Measurements from ENCODE around the gene PEX16. TPM values are rescaled to one million over a fixed set of nuclear protein-coding genes. Genes with fewer than 3 reads are reported as not detected.
"Not testable (repeated sequence)": the region's sequence is repeated elsewhere in the genome, so short reads cannot be mapped to it uniquely, and the experiment has no call there.

PEX16 gene
- total RNA-seq, 1 donor from 2014 or later, result 13.0 TPM

- DNase-seq (ENCODE audit: low spot score), result peak; percentile 44
These were observed 3.1 kb upstream of the PEX16 start for GRCh38 chr11:45920531-45921477.

GRCh38 chr11:45919806-45920530, 2.3 kb upstream of the PEX16 start:
- DNase-seq (ENCODE audit: low spot score), result no peak
- intact Hi-C loops (cut with DNase I), result no loop called here

More at GRCh38 chr11:45920531-45921477, 3.1 kb upstream of the PEX16 start:
- intact Hi-C loops (cut with DNase I), result no loop called here

- intact Hi-C loops (cut with DNase I), result loop anchor here (1.0 kb wide), 1 partner anchor 72 kb away; the partner anchor contains the start of gene CRY2
- DNase-seq (ENCODE audit: low spot score), result no peak
These were observed 1.4 kb upstream of the PEX16 start for GRCh38 chr11:45918962-45919675.

GRCh38 chr11:45918331-45918941, 759 bp upstream of the PEX16 start:
- intact Hi-C loops (cut with DNase I), result loop anchor here (1.0 kb wide), 1 partner anchor 71 kb away; the partner anchor contains the start of gene CRY2

GRCh38 chr11:45917286-45917622, 423 bp downstream of the PEX16 start:
- intact Hi-C loops (cut with DNase I), result no loop called here
- DNase-seq (ENCODE audit: low spot score), result no peak

More at GRCh38 chr11:45918331-45918941, 759 bp upstream of the PEX16 start:
- DNase-seq (ENCODE audit: low spot score), result peak; percentile 93

GRCh38 chr11:45915446-45915845, 2.2 kb downstream of the PEX16 start:
- intact Hi-C loops (cut with DNase I), result no loop called here
- no peak for DNase-seq (ENCODE audit: low spot score)

GRCh38 chr11:45913942-45914635, 3.6 kb downstream of the PEX16 start:
- DNase-seq (ENCODE audit: low spot score), result no peak
- intact Hi-C loops (cut with DNase I), result no loop called here

- DNase-seq (ENCODE audit: low spot score), result no peak
- intact Hi-C loops (cut with DNase I), result no loop called here
These were observed 4.2 kb downstream of the PEX16 start for GRCh38 chr11:45913514-45913913.

- DNase-seq (ENCODE audit: low spot score), result no peak
- intact Hi-C loops (cut with DNase I), result no loop called here
These were observed 7.1 kb downstream of the PEX16 start for GRCh38 chr11:45910623-45911022.

GRCh38 chr11:45909594-45910475, 7.8 kb downstream of the PEX16 start:
- intact Hi-C loops (cut with DNase I), result no loop called here
- no peak for DNase-seq (ENCODE audit: low spot score)

- no peak for DNase-seq (ENCODE audit: low spot score)
- intact Hi-C loops (cut with DNase I), result no loop called here
These were observed 9.7 kb downstream of the PEX16 start for GRCh38 chr11:45907911-45908370.

- no peak for DNase-seq (ENCODE audit: low spot score)
- intact Hi-C loops (cut with DNase I), result no loop called here
These were observed 10.6 kb downstream of the PEX16 start, which contains the start of gene FREY1 for GRCh38 chr11:45906965-45907611. Gene FREY1, minus strand, starts transcription at chr11:45907271. Its CDS starts 26 bp downstream, at chr11:45907245.

GRCh38 chr11:45906096-45906682, 11.5 kb downstream of the PEX16 start:
- DNase-seq (ENCODE audit: low spot score), result no peak
- intact Hi-C loops (cut with DNase I), result no loop called here

GRCh38 chr11:45905576-45905975, 12.1 kb downstream of the PEX16 start:
- intact Hi-C loops (cut with DNase I); DNase-seq (ENCODE audit: low spot score): not testable (repeated sequence)

- intact Hi-C loops (cut with DNase I), result no loop called here
- no peak for DNase-seq (ENCODE audit: low spot score)
These were observed 12.6 kb downstream of the PEX16 start for GRCh38 chr11:45905095-45905494.

- DNase-seq (ENCODE audit: low spot score), result no peak
- intact Hi-C loops (cut with DNase I), result no loop called here
These were observed 13.3 kb downstream of the PEX16 start for GRCh38 chr11:45904309-45904915.

All from cardiac septum (tissue), 1 donor.